ENCODE results near the gene TRIM60.

The TRIM60 gene

DNA sequence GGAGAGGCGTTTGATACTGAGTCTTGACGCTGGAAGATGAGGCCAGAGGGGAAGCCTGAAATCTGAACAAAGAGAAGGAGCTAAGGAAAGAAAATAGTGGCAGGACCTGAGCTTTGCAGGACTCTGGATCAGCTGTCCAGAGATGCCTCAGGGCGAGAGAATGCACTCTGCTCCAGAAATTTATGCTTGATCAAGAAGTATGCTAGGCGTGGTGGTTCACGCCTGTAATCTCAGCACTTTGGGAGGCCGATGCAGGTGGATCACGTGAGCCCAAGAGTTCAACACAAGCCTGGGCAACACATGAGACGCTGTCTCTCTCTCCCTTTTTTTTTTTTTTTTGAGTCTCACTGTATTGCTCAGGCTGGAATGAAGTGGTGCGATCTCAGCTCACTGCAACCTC, 23.8 kb downstream of the TRIM60 start:
- Histone ChIP-seq H3K36me3 (ENCODE audit: insufficient read depth) (no peaks in the 10 kb centered on the region), H3K4me2 (no peak overlapping the region), H3K4me1 (ENCODE audit: low read depth, poor library complexity, severe bottlenecking) (no peaks in the 10 kb centered on the region), H3K27me3 (ENCODE audit: insufficient read depth, low read depth) (no peaks in the 10 kb centered on the region), H3K27ac (no peak overlapping the region), H2AFZ (ENCODE audit: low read depth) (no peak overlapping the region), H4K20me1 (ENCODE audit: insufficient read depth) (no peaks in the 10 kb centered on the region), H3K9ac (no peak overlapping the region), H3K79me2 (ENCODE audit: insufficient read depth, low read depth) (no peaks in the 10 kb centered on the region), H3K4me3 (IDR thresholded peaks at IDR 0.05; ENCODE audit: insufficient read depth, low read depth, low read length) (no peak overlapping the region)
- no peak for TF ChIP-seq CTCF (conservative IDR thresholded peaks at IDR 0.05; ENCODE audit: low read depth, low read length)

DNA sequence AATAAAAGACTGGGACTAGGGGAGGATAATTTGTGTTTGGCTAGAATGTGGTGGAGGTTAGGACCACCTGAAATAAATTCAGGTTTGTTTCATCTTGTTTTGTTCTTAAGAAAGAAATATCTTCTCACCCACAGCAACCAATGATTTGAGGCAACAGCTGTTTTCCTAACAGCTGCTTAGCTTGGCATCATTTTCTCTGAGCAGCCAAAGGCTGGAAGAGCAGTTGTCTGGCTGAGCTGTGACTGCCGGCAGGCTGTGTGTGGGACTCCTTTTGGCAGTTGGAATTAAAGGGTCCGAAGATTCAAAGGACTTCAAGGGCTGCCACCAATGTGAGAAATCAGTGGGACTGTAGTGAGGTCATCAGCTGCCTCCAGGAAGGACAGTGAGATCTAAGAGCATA, 26.9 kb downstream of the TRIM60 start:
- H3K36me3 ChIP-seq (ENCODE audit: insufficient read depth): no peaks in the 10 kb centered on the region
- no peak overlapping the region for H3K9ac ChIP-seq
- no peaks in the 10 kb centered on the region for H3K4me1 ChIP-seq (ENCODE audit: low read depth, poor library complexity, severe bottlenecking)
- H3K4me3 ChIP-seq (IDR thresholded peaks at IDR 0.05; ENCODE audit: insufficient read depth, low read depth, low read length): no peak overlapping the region
- no peak for TF ChIP-seq CTCF (conservative IDR thresholded peaks at IDR 0.05; ENCODE audit: low read depth, low read length)
- no peak overlapping the region for H3K4me2 ChIP-seq
- H4K20me1 ChIP-seq (ENCODE audit: insufficient read depth): no peaks in the 10 kb centered on the region
- H2AFZ ChIP-seq (ENCODE audit: low read depth): no peak overlapping the region
- no peak overlapping the region for H3K27ac ChIP-seq
- no peaks in the 10 kb centered on the region for H3K27me3 ChIP-seq (ENCODE audit: insufficient read depth, low read depth)
- no peaks in the 10 kb centered on the region for H3K79me2 ChIP-seq (ENCODE audit: insufficient read depth, low read depth)

- H3K4me2 ChIP-seq: no peak overlapping the region
- no peaks in the 10 kb centered on the region for H3K27me3 ChIP-seq (ENCODE audit: insufficient read depth, low read depth)
- no peak overlapping the region for H3K27ac ChIP-seq
- no peak for TF ChIP-seq CTCF (conservative IDR thresholded peaks at IDR 0.05; ENCODE audit: low read depth, low read length)
- H3K79me2 ChIP-seq (ENCODE audit: insufficient read depth, low read depth): no peaks in the 10 kb centered on the region
- H2AFZ ChIP-seq (ENCODE audit: low read depth): no peak overlapping the region
- H3K9ac ChIP-seq: no peak overlapping the region
- no peaks in the 10 kb centered on the region for H3K4me1 ChIP-seq (ENCODE audit: low read depth, poor library complexity, severe bottlenecking)
- no peaks in the 10 kb centered on the region for H4K20me1 ChIP-seq (ENCODE audit: insufficient read depth)
- no peak overlapping the region for H3K4me3 ChIP-seq (IDR thresholded peaks at IDR 0.05; ENCODE audit: insufficient read depth, low read depth, low read length)
- no peaks in the 10 kb centered on the region for H3K36me3 ChIP-seq (ENCODE audit: insufficient read depth)
Observed at GRCh38 chr4:165059386-165059785, 27.6 kb downstream of the TRIM60 start.

DNA sequence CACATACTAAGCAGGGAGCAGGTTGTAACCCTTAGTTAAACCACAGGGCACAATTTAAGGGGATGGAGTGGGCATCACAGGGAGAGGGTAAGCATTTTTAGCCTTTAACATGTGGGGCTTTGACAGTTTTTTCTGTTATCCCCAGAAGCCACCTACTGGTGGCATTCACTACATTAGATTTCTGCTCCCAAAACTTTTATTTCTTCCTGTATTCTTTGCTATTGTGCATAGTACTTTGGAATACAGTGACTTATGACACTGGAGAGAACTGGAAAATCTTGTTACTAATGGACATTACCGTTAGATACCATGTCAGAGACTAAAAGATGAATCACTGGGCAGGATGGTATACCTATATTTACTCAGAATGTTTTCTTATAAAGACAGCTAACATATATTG, 29.1 kb downstream of the TRIM60 start:
- peak; percentile 35 for TF ChIP-seq CTCF (conservative IDR thresholded peaks at IDR 0.05; ENCODE audit: low read depth, low read length)
- H3K36me3 ChIP-seq (ENCODE audit: insufficient read depth): no peaks in the 10 kb centered on the region

More for the DNA sequence above, 29.1 kb downstream of the TRIM60 start:
- Histone ChIP-seq H4K20me1 (ENCODE audit: insufficient read depth) (no peaks in the 10 kb centered on the region), H3K27me3 (ENCODE audit: insufficient read depth, low read depth) (no peaks in the 10 kb centered on the region), H3K79me2 (ENCODE audit: insufficient read depth, low read depth) (no peaks in the 10 kb centered on the region), H3K4me1 (ENCODE audit: low read depth, poor library complexity, severe bottlenecking) (no peaks in the 10 kb centered on the region), H3K4me2 (no peak overlapping the region), H3K9ac (no peak overlapping the region), H3K4me3 (IDR thresholded peaks at IDR 0.05; ENCODE audit: insufficient read depth, low read depth, low read length) (no peak overlapping the region), H3K27ac (no peak overlapping the region), H2AFZ (ENCODE audit: low read depth) (no peak overlapping the region)
